Endometrial microvascular endothelial cells (primary cell): ENCODE results near the gene LYST. TPM values are rescaled to one million over a fixed set of nuclear protein-coding genes. Genes with fewer than 3 reads are reported as not detected.

Experiments
- in situ Hi-C: cut with HindIII; loops from 2 replicates; pipeline ENCODE4 v1.10.0; 2017; ENCODE audit warnings: low sequenced_read_pairs, low pct_unique_long_range_greater_than_20kb; ENCODE audit errors: inconsistent ontology term
- total RNA-seq: library from RNA; depleted of rRNA; stranded (reverse); fragments of >200 nt; gene quantifications from one replicate; pipeline ENCODE4 v1.2.3, GENCODE V29; 2015; ENCODE audit errors: inconsistent ontology term

Gene LYST
- total RNA-seq, 1 donor from 2014 or later: 4.3 TPM

GRCh38 chr1:235745503-235746136, 121.1 kb downstream of the LYST start:
- in situ Hi-C loops: no loop called here

GRCh38 chr1:235742914-235743599, 123.6 kb downstream of the LYST start:
- in situ Hi-C loops: no loop called here

- in situ Hi-C loops: no loop called here
These were observed 125.4 kb downstream of the LYST start for GRCh38 chr1:235741294-235741693.

GRCh38 chr1:235739631-235740030, 127.1 kb downstream of the LYST start:
- in situ Hi-C loops: no loop called here

GRCh38 chr1:235739124-235739523, 127.6 kb downstream of the LYST start:
- in situ Hi-C loops: no loop called here

GRCh38 chr1:235737751-235738150, 129.0 kb downstream of the LYST start:
- in situ Hi-C loops: no loop called here

GRCh38 chr1:235736263-235736662, 130.4 kb downstream of the LYST start:
- in situ Hi-C loops: no loop called here

GRCh38 chr1:235735621-235736020, 131.1 kb downstream of the LYST start:
- in situ Hi-C loops: no loop called here

- in situ Hi-C loops: no loop called here
These were observed 132.4 kb downstream of the LYST start for GRCh38 chr1:235734335-235734734.

GRCh38 chr1:235730007-235730406, 136.7 kb downstream of the LYST start:
- in situ Hi-C loops: no loop called here

- in situ Hi-C loops: no loop called here
These were observed 140.1 kb downstream of the LYST start for GRCh38 chr1:235726557-235726956.

GRCh38 chr1:235725434-235725833, 141.3 kb downstream of the LYST start:
- in situ Hi-C loops: no loop called here

GRCh38 chr1:235724730-235725129, 142.0 kb downstream of the LYST start:
- in situ Hi-C loops: no loop called here

- in situ Hi-C loops: no loop called here
These were observed 143.8 kb downstream of the LYST start for GRCh38 chr1:235722858-235723257.

GRCh38 chr1:235721982-235722381, 144.7 kb downstream of the LYST start:
- in situ Hi-C loops: no loop called here

GRCh38 chr1:235720544-235720943, 146.2 kb downstream of the LYST start:
- in situ Hi-C loops: no loop called here

- in situ Hi-C loops: no loop called here
These were observed 152.4 kb downstream of the LYST start for GRCh38 chr1:235714205-235714897.

GRCh38 chr1:235712812-235713211, 153.9 kb downstream of the LYST start:
- in situ Hi-C loops: no loop called here

- in situ Hi-C loops: no loop called here
These were observed 156.0 kb downstream of the LYST start for GRCh38 chr1:235710687-235711086.

GRCh38 chr1:235709018-235709417, 157.7 kb downstream of the LYST start:
- in situ Hi-C loops: no loop called here
